Mesenteric fat pad (tissue), 1 donor: ENCODE data around the gene DOC2A. TPM values are rescaled to one million over a fixed set of nuclear protein-coding genes. Genes with fewer than 3 reads are reported as not detected.

Experiments
- DNase-seq: peaks from one replicate; pipeline ENCODE4 v3.0.0-alpha.2; 2020; ENCODE audit warnings: low spot score
- total RNA-seq: library from RNA; stranded (reverse); fragmentation: NEBNext Ultra II Directional; extraction: Animal tissue kit (Norgen Biotek cat#: 25700); gene quantifications from one replicate; pipeline ENCODE4 v1.2.1, GENCODE V29; 2021
- donor health status: DM: yes; HTN: yes; CAD: no.

Gene DOC2A
- total RNA-seq, 1 donor from 2014 or later: 0.42 TPM

GRCh38 chr16:29990034-29990433 lies 20.8 kb downstream of the DOC2A start:
- DNase-seq: no peak

- DNase-seq: no peak
Observed at GRCh38 chr16:29989111-29989858, 21.5 kb downstream of the DOC2A start.

- no peak for DNase-seq
Observed at GRCh38 chr16:29988346-29989075, 22.3 kb downstream of the DOC2A start.

GRCh38 chr16:29987371-29988085 lies 23.3 kb downstream of the DOC2A start:
- DNase-seq: no peak

- no peak for DNase-seq
Observed at GRCh38 chr16:29986931-29987330, 23.9 kb downstream of the DOC2A start.

GRCh38 chr16:29986231-29986630 lies 24.6 kb downstream of the DOC2A start:
- DNase-seq: no peak

GRCh38 chr16:29985271-29985811 lies 25.5 kb downstream of the DOC2A start:
- no peak for DNase-seq

- no peak for DNase-seq
Observed at GRCh38 chr16:29984764-29985147, 26.1 kb downstream of the DOC2A start.

GRCh38 chr16:29984137-29984763 lies 26.6 kb downstream of the DOC2A start:
- DNase-seq: no peak

- no peak for DNase-seq
Observed at GRCh38 chr16:29983420-29984136, 27.2 kb downstream of the DOC2A start.

- no peak for DNase-seq
Observed at GRCh38 chr16:29982560-29983419, 28.0 kb downstream of the DOC2A start.

GRCh38 chr16:29978564-29979270 lies 32.1 kb downstream of the DOC2A start:
- DNase-seq: no peak

- no peak for DNase-seq
Observed at GRCh38 chr16:29978081-29978480, 32.7 kb downstream of the DOC2A start.

GRCh38 chr16:29977063-29977825 lies 33.6 kb downstream of the DOC2A start:
- no peak for DNase-seq

- DNase-seq: no peak
Observed at GRCh38 chr16:29975811-29976511, 34.9 kb downstream of the DOC2A start.

- peak; percentile 30 for DNase-seq
Observed at GRCh38 chr16:29975134-29975538, 35.7 kb downstream of the DOC2A start.

- peak; percentile 89 for DNase-seq
Observed at GRCh38 chr16:29974291-29975133, 36.3 kb downstream of the DOC2A start.
